ENCODE measurements around the gene FCN3. TPM values are rescaled to one million over a fixed set of nuclear protein-coding genes. Genes with fewer than 3 reads are reported as not detected.

The FCN3 gene
- total RNA-seq, 2 experiments from 2014 or later, result not detected

GRCh38 chr1:27327964-27328363, 46.7 kb downstream of the FCN3 start:
- no peak overlapping the region for H3K4me3 ChIP-seq (ENCODE audit: low read depth, low read length, poor library complexity, severe bottlenecking)
- ChIA-PET POLR2A (interaction anchor here (1.4 to 2.4 kb wide), 2 partner anchors 11 to 13 kb away, joined by 4 to 8 read pairs; partner anchors contain the start of gene SYTL1), CTCF (ENCODE audit: unreplicated experiment) (no interaction called here)
- H3K4me2 ChIP-seq (ENCODE audit: low read length), result no peak overlapping the region
- peaks cover 78% of the 10 kb centered on the region for H3K36me3 ChIP-seq (ENCODE audit: insufficient read depth, low read length)
- no TSS peak for BruUV-seq (replicated peaks)
- TF ChIP-seq CTCF (conservative IDR thresholded peaks at IDR 0.05; ENCODE audit: low read length) (no peak), EZH2phosphoT487 (IDR thresholded peaks at IDR 0.05; ENCODE audit: borderline replicate concordance, low read depth, low read length) (no peak)
- H3K9me3 ChIP-seq (ENCODE audit: low read length), result no peaks in the 10 kb centered on the region
- no peak for DNase-seq (ENCODE audit: low spot score)
- no peak overlapping the region for H2AFZ ChIP-seq (ENCODE audit: low read length)
- 0 out of 2 replicates have a peak, but pooled peaks cover 6% of the 10 kb centered on the region for H4K20me1 ChIP-seq (ENCODE audit: insufficient read depth, low read length)
- H3K9me2 ChIP-seq (ENCODE audit: insufficient read depth, low read length), result no peaks in the 10 kb centered on the region
- peaks cover 72% of the 10 kb centered on the region for H3K79me2 ChIP-seq (ENCODE audit: insufficient read depth, low read depth, low read length)
- intact Hi-C loops (cut with micrococcal nuclease; ENCODE audit: unreplicated experiment), result loop anchor here (10.0 kb wide), 1 partner anchor 337 kb away; no protein-coding TSS in a partner anchor
- peaks cover 23% of the 10 kb centered on the region for H3K4me1 ChIP-seq (ENCODE audit: insufficient read depth, low read length, poor library complexity, severe bottlenecking)
- no peak overlapping the region for H3K27ac ChIP-seq (ENCODE audit: low read depth, low read length, poor library complexity, severe bottlenecking)

GRCh38 chr1:27325286-27325685, 49.3 kb downstream of the FCN3 start:
- peaks cover 75% of the 10 kb centered on the region for H3K79me2 ChIP-seq (ENCODE audit: insufficient read depth, low read depth, low read length)
- ChIA-PET CTCF (ENCODE audit: unreplicated experiment) (no interaction called here), POLR2A (interaction anchor here (0.7 kb wide), 1 partner anchor 73 kb away, joined by 3 read pairs; no protein-coding TSS in a partner anchor)
- H3K9me2 ChIP-seq (ENCODE audit: insufficient read depth, low read length), result no peaks in the 10 kb centered on the region
- H2AFZ ChIP-seq (ENCODE audit: low read length), result no peak overlapping the region
- H3K4me1 ChIP-seq (ENCODE audit: insufficient read depth, low read length, poor library complexity, severe bottlenecking), result peaks cover 23% of the 10 kb centered on the region
- H3K4me2 ChIP-seq (ENCODE audit: low read length), result no peak overlapping the region
- no peak overlapping the region for H3K4me3 ChIP-seq (ENCODE audit: low read depth, low read length, poor library complexity, severe bottlenecking)
- TF ChIP-seq CTCF (conservative IDR thresholded peaks at IDR 0.05; ENCODE audit: low read length), result no peak
- TF ChIP-seq EZH2phosphoT487 (IDR thresholded peaks at IDR 0.05; ENCODE audit: borderline replicate concordance, low read depth, low read length), result no peak
- H4K20me1 ChIP-seq (ENCODE audit: insufficient read depth, low read length), result 0 out of 2 replicates have a peak, but pooled peaks cover 6% of the 10 kb centered on the region
- BruUV-seq (replicated peaks), result no TSS peak
- no peak overlapping the region for H3K27ac ChIP-seq (ENCODE audit: low read depth, low read length, poor library complexity, severe bottlenecking)
- intact Hi-C loops (cut with micrococcal nuclease; ENCODE audit: unreplicated experiment), result loop anchor here (10.0 kb wide), 1 partner anchor 340 kb away; no protein-coding TSS in a partner anchor
- peaks cover 52% of the 10 kb centered on the region for H3K36me3 ChIP-seq (ENCODE audit: insufficient read depth, low read length)
- no peak for DNase-seq (ENCODE audit: low spot score)
- H3K9me3 ChIP-seq (ENCODE audit: low read length), result no peaks in the 10 kb centered on the region

GRCh38 chr1:27322569-27323240, 51.9 kb downstream of the FCN3 start:
- peak overlapping the region; percentile 81; the same call in 1 of the 2 replicates for H2AFZ ChIP-seq (ENCODE audit: low read length)
- TSS peak; percentile 67 for BruUV-seq (replicated peaks)
- intact Hi-C loops (cut with micrococcal nuclease; ENCODE audit: unreplicated experiment), result loop anchor here (1.0 to 10.0 kb wide), 3 partner anchors 19 to 342 kb away; no protein-coding TSS in a partner anchor

More at GRCh38 chr1:27322569-27323240, 51.9 kb downstream of the FCN3 start:
- Histone ChIP-seq H3K9me2 (ENCODE audit: insufficient read depth, low read length) (no peaks in the 10 kb centered on the region), H3K79me2 (ENCODE audit: insufficient read depth, low read depth, low read length) (peaks cover 54% of the 10 kb centered on the region), H3K4me2 (ENCODE audit: low read length) (peak overlapping the region; percentile 85), H3K27ac (ENCODE audit: low read depth, low read length, poor library complexity, severe bottlenecking) (peak overlapping the region; percentile 75), H3K4me3 (ENCODE audit: low read depth, low read length, poor library complexity, severe bottlenecking) (peak overlapping the region; percentile 98), H4K20me1 (ENCODE audit: insufficient read depth, low read length) (no peaks in the 10 kb centered on the region), H3K36me3 (ENCODE audit: insufficient read depth, low read length) (peaks cover 35% of the 10 kb centered on the region), H3K9me3 (ENCODE audit: low read length) (no peaks in the 10 kb centered on the region), H3K4me1 (ENCODE audit: insufficient read depth, low read length, poor library complexity, severe bottlenecking) (peaks cover 10% of the 10 kb centered on the region)
- TF ChIP-seq CTCF (conservative IDR thresholded peaks at IDR 0.05; ENCODE audit: low read length) (no peak), EZH2phosphoT487 (IDR thresholded peaks at IDR 0.05; ENCODE audit: borderline replicate concordance, low read depth, low read length) (no peak)
- POLR2A ChIA-PET, result interaction anchor here (0.8 to 1.2 kb wide), 3 partner anchors 10 to 39 kb away, joined by 3 to 5 read pairs (median 3); partner anchors contain the start of gene SYTL1
- DNase-seq (ENCODE audit: low spot score), result peak; percentile 17
- CTCF ChIA-PET (ENCODE audit: unreplicated experiment), result interaction anchor here (0.5 to 1.1 kb wide), 3 partner anchors 19 to 119 kb away, joined by 3 to 4 read pairs (median 3); no protein-coding TSS in a partner anchor
